Osteocyte (in vitro differentiated cells): ENCODE results near the gene CLEC17A. TPM values are rescaled to one million over a fixed set of nuclear protein-coding genes. Genes with fewer than 3 reads are reported as not detected.

Source experiments
- DNase-seq: peaks from one replicate; pipeline ENCODE4 v3.0.0; 2021; ENCODE audit warnings: mixed read lengths; ENCODE audit not compliant: unreplicated experiment; ENCODE audit errors: extremely low spot score
- H3K27ac Mint-ChIP-seq: one replicate; pipeline ENCODE4 v1.8.0; 2021; ENCODE audit warnings: mild to moderate bottlenecking, mixed read lengths; ENCODE audit not compliant: unreplicated experiment
- H3K27me3 Mint-ChIP-seq: one replicate; pipeline ENCODE4 v1.8.0; 2021; ENCODE audit warnings: mixed read lengths; ENCODE audit not compliant: unreplicated experiment
- H3K36me3 Mint-ChIP-seq: one replicate; pipeline ENCODE4 v1.8.0; 2021; ENCODE audit warnings: mixed read lengths; ENCODE audit not compliant: unreplicated experiment
- H3K4me1 Mint-ChIP-seq: one replicate; pipeline ENCODE4 v1.8.0; 2021; ENCODE audit warnings: mixed read lengths; ENCODE audit not compliant: unreplicated experiment
- H3K4me3 Mint-ChIP-seq: one replicate; pipeline ENCODE4 v1.8.0; 2021; ENCODE audit warnings: mild to moderate bottlenecking, moderate library complexity, mixed read lengths; ENCODE audit not compliant: unreplicated experiment
- H3K9me3 Mint-ChIP-seq: one replicate; pipeline ENCODE4 v1.8.0; 2021; ENCODE audit warnings: mixed read lengths; ENCODE audit not compliant: unreplicated experiment
- total RNA-seq: library from RNA; stranded (reverse); gene quantifications from 2 replicates; pipeline ENCODE4 v1.2.1, GENCODE V29; 2021
- TF ChIP-seq, protein P1 (sequence below): fragments of 200-600 bp; sonication (generic); IDR thresholded peaks from 2 replicates; pipeline ENCODE4 v1.5.0; 2021; ENCODE audit warnings: antibody characterized with exemption, mild to moderate bottlenecking, moderate library complexity

Gene CLEC17A
- total RNA-seq, 1 donor from 2014 or later, result not detected

DNA sequence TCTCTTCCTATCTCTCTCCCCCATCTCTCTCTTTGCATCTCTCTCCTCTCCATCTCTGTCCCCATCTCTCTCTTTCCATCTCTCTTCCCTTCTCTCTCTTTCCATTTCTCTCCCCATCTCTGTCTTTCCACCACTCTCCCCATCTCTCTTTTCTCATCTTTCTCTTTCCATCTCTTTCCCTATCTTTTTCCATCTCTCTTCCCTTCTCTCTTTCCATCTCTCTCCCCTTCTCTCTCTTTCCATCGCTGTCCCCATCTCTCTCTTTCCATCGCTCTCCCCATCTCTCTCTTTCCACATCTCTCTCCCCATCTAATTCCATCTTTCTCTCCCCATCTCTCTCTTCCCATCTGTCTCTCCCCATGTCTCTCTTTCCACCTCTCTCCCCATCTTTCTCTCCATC is 67.3 kb downstream of the CLEC17A start:
- no peak for DNase-seq
- Mint-ChIP-seq H3K4me1 (no peaks in the 10 kb centered on the region), H3K4me3 (no peak overlapping the region), H3K9me3 (no peaks in the 10 kb centered on the region), H3K27me3 (peaks cover 5% of the 10 kb centered on the region), H3K36me3 (no peaks in the 10 kb centered on the region), H3K27ac (no peak overlapping the region)
- TF ChIP-seq, protein P1, sequence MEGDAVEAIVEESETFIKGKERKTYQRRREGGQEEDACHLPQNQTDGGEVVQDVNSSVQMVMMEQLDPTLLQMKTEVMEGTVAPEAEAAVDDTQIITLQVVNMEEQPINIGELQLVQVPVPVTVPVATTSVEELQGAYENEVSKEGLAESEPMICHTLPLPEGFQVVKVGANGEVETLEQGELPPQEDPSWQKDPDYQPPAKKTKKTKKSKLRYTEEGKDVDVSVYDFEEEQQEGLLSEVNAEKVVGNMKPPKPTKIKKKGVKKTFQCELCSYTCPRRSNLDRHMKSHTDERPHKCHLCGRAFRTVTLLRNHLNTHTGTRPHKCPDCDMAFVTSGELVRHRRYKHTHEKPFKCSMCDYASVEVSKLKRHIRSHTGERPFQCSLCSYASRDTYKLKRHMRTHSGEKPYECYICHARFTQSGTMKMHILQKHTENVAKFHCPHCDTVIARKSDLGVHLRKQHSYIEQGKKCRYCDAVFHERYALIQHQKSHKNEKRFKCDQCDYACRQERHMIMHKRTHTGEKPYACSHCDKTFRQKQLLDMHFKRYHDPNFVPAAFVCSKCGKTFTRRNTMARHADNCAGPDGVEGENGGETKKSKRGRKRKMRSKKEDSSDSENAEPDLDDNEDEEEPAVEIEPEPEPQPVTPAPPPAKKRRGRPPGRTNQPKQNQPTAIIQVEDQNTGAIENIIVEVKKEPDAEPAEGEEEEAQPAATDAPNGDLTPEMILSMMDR, result no peak

DNA sequence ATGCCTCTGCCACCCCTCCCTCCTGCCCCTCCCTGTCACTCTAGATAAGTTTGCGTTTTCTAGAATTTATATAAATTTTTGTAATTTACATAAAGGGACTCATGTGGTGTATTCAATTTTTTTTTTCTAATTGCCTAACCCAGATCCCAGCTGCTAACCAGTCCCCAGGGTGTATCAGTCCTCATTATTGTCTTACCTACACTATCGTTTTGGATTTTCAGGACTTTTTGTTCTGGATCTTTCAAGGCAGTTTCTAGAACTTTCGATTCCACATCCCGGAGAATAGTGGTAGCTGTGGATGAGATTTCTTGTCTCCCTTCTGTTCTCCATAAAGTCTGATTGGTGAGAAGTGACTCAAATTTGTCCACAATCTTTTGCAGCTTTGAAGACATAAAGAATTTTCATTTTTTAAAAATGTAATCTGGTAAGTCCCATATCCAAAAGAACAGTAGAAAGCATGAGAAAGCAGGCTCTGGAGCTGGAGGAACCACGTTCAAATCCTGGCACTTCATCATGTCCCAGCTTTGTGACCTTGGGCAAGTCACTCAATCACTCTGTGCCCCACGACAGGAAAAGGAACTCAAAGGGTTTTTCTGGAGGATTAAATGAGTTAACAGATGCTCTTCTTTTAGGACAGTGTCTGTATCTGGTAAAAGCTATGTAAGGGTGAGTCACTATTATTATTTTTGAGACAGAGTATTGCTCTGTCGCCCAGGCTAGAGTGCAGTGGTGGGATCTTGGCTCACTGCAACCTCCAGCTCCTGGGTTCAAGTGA is 72.1 kb downstream of the CLEC17A start:
- TF ChIP-seq, protein P1, result no peak
- Mint-ChIP-seq H3K36me3 (no peaks in the 10 kb centered on the region), H3K27me3 (peaks cover 4% of the 10 kb centered on the region), H3K27ac (no peak overlapping the region), H3K4me3 (no peak overlapping the region), H3K9me3 (no peaks in the 10 kb centered on the region), H3K4me1 (no peaks in the 10 kb centered on the region)
- DNase-seq, result no peak

DNA sequence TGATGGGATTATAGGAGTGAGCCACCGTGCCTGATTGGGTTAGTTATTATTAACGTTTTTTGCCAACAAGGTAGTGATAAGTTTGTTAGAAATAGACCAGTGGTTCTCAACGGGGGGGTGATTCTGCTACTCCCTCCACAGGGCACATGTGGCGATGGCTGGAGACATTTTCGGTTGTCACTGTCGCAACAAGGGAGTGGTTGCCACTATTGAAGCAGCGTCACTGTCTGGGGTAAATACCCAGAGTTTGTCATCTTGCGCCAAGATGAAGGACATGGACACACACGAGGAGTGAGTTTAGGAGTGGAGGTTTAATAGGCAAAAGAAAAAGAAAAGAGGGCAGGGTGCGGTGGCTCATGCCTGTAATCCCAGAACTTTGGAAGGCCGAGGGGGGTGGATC is 72.8 kb downstream of the CLEC17A start:
- no peaks in the 10 kb centered on the region for H3K27me3 Mint-ChIP-seq
- H3K9me3 Mint-ChIP-seq, result no peaks in the 10 kb centered on the region
- no peak for DNase-seq
- no peaks in the 10 kb centered on the region for H3K4me1 Mint-ChIP-seq
- TF ChIP-seq, protein P1, result no peak
- H3K36me3 Mint-ChIP-seq, result no peaks in the 10 kb centered on the region
- H3K27ac Mint-ChIP-seq, result no peak overlapping the region
- no peak overlapping the region for H3K4me3 Mint-ChIP-seq

DNA sequence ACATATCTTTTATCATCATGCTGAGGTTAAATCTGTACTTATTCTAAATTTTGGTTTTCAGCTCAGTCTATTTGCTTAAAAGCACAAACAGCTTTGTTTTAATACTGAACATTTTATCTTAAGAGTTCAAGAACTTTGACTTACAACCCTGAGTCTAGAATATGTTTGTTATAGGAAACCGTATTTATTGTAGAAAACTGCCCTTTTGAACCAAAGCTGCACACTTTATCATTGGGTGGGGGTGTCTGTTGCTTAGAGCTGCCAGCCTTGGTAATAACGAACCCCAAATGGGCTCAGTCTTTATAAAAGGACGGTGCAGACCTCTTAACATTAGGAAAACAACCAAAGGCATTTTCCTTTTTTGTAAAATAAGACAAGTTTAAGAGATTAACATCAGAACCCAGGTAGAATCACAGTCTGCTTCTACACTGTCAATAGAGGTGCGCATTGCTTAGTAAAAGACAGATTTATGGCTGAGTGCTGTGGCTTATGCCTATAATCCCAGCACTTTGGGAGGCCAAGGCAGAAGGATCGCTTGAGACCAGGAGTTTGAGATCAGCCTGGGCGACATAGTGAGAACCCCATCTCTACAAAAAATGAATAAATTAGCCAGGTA is 77.1 kb downstream of the CLEC17A start:
- Mint-ChIP-seq H3K4me3 (no peak overlapping the region), H3K27me3 (no peaks in the 10 kb centered on the region), H3K4me1 (no peaks in the 10 kb centered on the region), H3K27ac (no peak overlapping the region), H3K9me3 (no peaks in the 10 kb centered on the region), H3K36me3 (no peaks in the 10 kb centered on the region)
- TF ChIP-seq, protein P1, result no peak
- DNase-seq, result no peak

DNA sequence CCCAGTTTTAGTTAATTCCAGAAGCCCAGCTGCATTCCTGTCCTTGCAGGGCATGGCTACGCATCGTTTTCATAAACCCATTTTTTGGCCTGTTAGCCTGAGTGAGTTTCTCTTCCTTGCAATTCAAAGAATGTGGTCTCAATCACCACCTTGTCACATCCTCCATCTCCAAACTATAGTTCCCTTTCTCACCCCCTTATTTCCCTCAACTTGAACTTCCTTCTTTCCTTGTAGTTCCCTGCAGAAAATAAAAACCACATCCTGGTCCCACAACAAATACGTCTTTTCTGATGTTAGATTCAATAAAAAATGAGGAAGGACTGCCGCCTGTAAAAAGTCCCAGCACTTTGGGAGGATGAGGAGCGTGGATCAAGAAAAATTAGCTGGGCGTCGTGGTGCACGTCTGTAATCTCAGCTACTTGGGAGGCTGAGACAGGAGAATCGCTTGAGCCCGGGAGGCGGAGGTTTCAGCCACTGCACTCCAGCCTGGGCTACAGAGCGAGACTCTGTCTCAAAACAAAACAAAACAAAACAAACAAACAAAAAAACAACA is 78.6 kb downstream of the CLEC17A start:
- H3K27ac Mint-ChIP-seq, result no peak overlapping the region
- H3K27me3 Mint-ChIP-seq, result no peaks in the 10 kb centered on the region
- H3K4me1 Mint-ChIP-seq, result no peaks in the 10 kb centered on the region
- H3K9me3 Mint-ChIP-seq, result no peaks in the 10 kb centered on the region
- H3K4me3 Mint-ChIP-seq, result no peak overlapping the region
- no peaks in the 10 kb centered on the region for H3K36me3 Mint-ChIP-seq
- TF ChIP-seq, protein P1, result no peak
- DNase-seq, result no peak
